Prostate gland (tissue), 2 donors: ENCODE measurements around the gene RAB29.

ENCODE experiments used
- CTCF ChIP-seq, 4 experiments: fragments of 200-600 bp in 2 of 4; fragments of 450-650 bp in 2 of 4; sonication (generic) in 2 of 4; IDR thresholded peaks; 1 replicate in 3 of 4; 2 replicates in 1 of 4; pipeline ENCODE4 v1.5.1; 2016 to 2019; ENCODE audit warnings: antibody characterized with exemption in 4 of 4, mild to moderate bottlenecking in 2 of 4, moderate library complexity in 2 of 4
- POLR2AphosphoS5 ChIP-seq: sonication (generic); formaldehyde crosslinking; IDR thresholded peaks from one replicate; pipeline ENCODE4 v1.6.1; 2017; ENCODE audit warnings: antibody characterized with exemption

- TF ChIP-seq CTCF (IDR thresholded peaks at IDR 0.05): no peak
- TF ChIP-seq POLR2AphosphoS5: no peak
Measured at GRCh38 chr1:205772607-205773032, 2.7 kb downstream of the RAB29 start.
